Measurements from ENCODE around the gene ITGAV.

DNA sequence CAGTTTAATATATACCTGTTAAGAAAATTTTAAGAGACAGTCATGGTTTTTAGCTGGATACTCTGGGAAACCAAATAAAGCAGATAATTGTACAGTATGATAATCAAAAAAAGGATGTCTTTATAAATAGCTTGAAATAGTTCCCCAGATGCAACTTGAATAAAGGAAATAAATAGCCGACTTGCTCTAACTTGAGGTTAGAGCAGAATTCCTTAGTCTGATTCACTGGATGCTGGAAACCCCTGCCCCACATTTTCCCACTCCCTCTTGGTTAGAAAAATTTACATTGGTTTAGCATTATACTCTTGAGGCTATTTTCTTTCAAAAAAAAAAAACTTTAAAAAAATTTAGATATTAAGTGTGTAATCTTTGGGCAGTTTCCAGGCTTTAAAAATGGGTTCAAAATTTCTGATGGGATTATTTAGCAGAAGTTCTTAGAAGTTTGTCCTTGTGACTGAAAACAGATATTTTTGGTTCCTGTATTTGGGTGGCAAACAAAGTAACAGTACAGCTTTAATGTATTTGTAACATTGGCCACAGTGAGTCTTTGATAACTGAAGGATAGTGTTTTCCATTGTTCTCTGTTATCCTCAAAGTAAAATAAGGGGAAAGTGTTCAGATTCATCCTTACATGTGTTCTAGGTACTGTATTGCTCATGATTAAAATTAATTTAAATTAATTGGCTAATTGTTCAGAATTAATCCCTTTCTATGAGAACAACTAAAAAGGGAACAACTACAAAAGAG is 39.6 kb downstream of the ITGAV start:
- TF ChIP-seq POLR2A (IDR thresholded peaks at IDR 0.05) (no peak), EP300 (IDR thresholded peaks at IDR 0.05) (no peak)

Data from gastroesophageal sphincter (tissue), 2 donors.